Hepatocyte (in vitro differentiated cells): ENCODE measurements around the gene ZMYM4. TPM values are rescaled to one million over a fixed set of nuclear protein-coding genes. Genes with fewer than 3 reads are reported as not detected.

Source experiments
- DNase-seq: peaks from one replicate; pipeline ENCODE4 v3.0.0-alpha.2; 2016; ENCODE audit warnings: low spot score
- H2AFZ ChIP-seq: fragments of 200-600 bp; sonication (generic); 2 replicates; pipeline ENCODE4 v1.6.0; 2016; ENCODE audit warnings: antibody characterized with exemption, mild to moderate bottlenecking
- H3K27ac ChIP-seq: fragments of 200-600 bp; sonication (generic); 2 replicates; pipeline ENCODE4 v1.5.1; 2016; ENCODE audit warnings: mild to moderate bottlenecking
- H3K27me3 ChIP-seq: fragments of 200-600 bp; sonication (generic); 2 replicates; pipeline ENCODE4 v1.6.1; 2016
- H3K36me3 ChIP-seq: fragments of 200-600 bp; sonication (generic); replicated peaks from 2 replicates; pipeline ENCODE4 v1.5.1; 2016; ENCODE audit warnings: low read depth; ENCODE audit not compliant: insufficient read depth
- H3K4me1 ChIP-seq: fragments of 200-600 bp; sonication (generic); 2 replicates; pipeline ENCODE4 v1.5.1; 2016; ENCODE audit warnings: mild to moderate bottlenecking, moderate library complexity; ENCODE audit not compliant: insufficient read depth
- H3K4me2 ChIP-seq: fragments of 200-600 bp; sonication (generic); 2 replicates; pipeline ENCODE4 v1.6.0; 2016
- H3K4me3 ChIP-seq: fragments of 200-600 bp; sonication (generic); 2 replicates; pipeline ENCODE4 v1.5.1; 2016; ENCODE audit warnings: mild to moderate bottlenecking
- H3K79me2 ChIP-seq: fragments of 200-600 bp; sonication (generic); 2 replicates; pipeline ENCODE4 v1.6.0; 2017; ENCODE audit warnings: mild to moderate bottlenecking
- H3K9me2 ChIP-seq: fragments of 200-600 bp; sonication (generic); replicated peaks from 2 replicates; pipeline ENCODE4 v1.6.0; 2017; ENCODE audit warnings: mild to moderate bottlenecking; ENCODE audit not compliant: insufficient read depth
- H3K9me3 ChIP-seq: fragments of 200-600 bp; sonication (generic); 2 replicates; pipeline ENCODE4 v1.5.1; 2016; ENCODE audit warnings: low read depth, mild to moderate bottlenecking
- H4K20me1 ChIP-seq: fragments of 200-600 bp; sonication (generic); 2 replicates; pipeline ENCODE4 v1.6.0; 2016; ENCODE audit warnings: mild to moderate bottlenecking; ENCODE audit not compliant: insufficient read depth, poor library complexity, severe bottlenecking
- EZH2 ChIP-seq: fragments of 200-600 bp; sonication (generic); IDR thresholded peaks from 2 replicates; pipeline ENCODE4 v1.6.1; 2016; ENCODE audit warnings: antibody characterized with exemption, mild to moderate bottlenecking, borderline replicate concordance
- EZH2phosphoT487 ChIP-seq: fragments of 200-600 bp; sonication (generic); IDR thresholded peaks from one replicate; pipeline ENCODE4 v1.6.1; 2018; ENCODE audit warnings: antibody characterized with exemption, mild to moderate bottlenecking, low read depth, moderate library complexity; ENCODE audit not compliant: unreplicated experiment, severe bottlenecking
- WGBS: methylation state at CpG from one replicate; pipeline ENCODE4 v1.1.6; 2016; ENCODE audit warnings: low lambda C conversion rate; ENCODE audit errors: missing lambda C conversion rate; 5-methylcytosine and 5-hydroxymethylcytosine counted together
- polyA plus RNA-seq: library from polyadenylated mRNA; unstranded; fragments of >200 nt; fragmentation: Nextera tagmentation; extraction: Ambion mirVana; gene quantifications from 2 replicates; pipeline ENCODE4 v1.2.1, GENCODE V29; 2016
- total RNA-seq: library from RNA; depleted of rRNA; stranded (reverse); fragments of >200 nt; gene quantifications from 2 replicates; pipeline ENCODE4 v1.2.3, GENCODE V29; 2014
- TF ChIP-seq, protein P1 (sequence below): fragments of 200-600 bp; sonication (generic); IDR thresholded peaks from 2 replicates; pipeline ENCODE4 v1.5.1; 2016; ENCODE audit warnings: antibody characterized with exemption, mild to moderate bottlenecking; ENCODE audit not compliant: poor library complexity

ZMYM4 gene
- total and polyA plus RNA-seq, 2 experiments from 2014 or later = 17.6 to 43.4 TPM

DNA sequence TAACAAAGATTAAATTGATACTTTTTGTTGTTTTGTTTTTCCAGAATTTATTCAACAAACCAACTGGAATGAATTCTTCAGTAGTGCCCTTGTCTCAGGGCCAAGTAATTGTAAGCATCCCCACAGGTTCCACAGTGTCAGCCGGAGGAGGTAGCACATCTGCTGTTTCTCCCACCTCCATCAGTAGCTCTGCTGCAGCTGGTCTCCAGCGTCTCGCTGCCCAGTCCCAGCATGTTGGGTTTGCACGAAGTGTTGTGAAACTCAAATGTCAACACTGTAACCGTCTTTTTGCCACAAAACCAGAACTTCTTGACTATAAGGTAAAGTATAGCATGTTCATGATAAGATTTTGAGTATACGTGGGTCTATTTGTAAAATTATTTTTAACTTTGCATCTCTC lies 118.5 kb downstream of the ZMYM4 start:
- Histone ChIP-seq H4K20me1 (no peaks in the 10 kb centered on the region), H3K79me2 (no peaks in the 10 kb centered on the region), H3K4me2 (no peak overlapping the region), H3K9me2 (no peaks in the 10 kb centered on the region), H3K4me1 (no peaks in the 10 kb centered on the region), H3K4me3 (no peak overlapping the region), H2AFZ (no peak overlapping the region), H3K36me3 (no peaks in the 10 kb centered on the region), H3K27me3 (no peaks in the 10 kb centered on the region), H3K9me3 (no peaks in the 10 kb centered on the region), H3K27ac (no peak overlapping the region)
- no peak for DNase-seq
- WGBS = 85% methylated on average over 6 of the region's 6 CpGs
- TF ChIP-seq, protein P1, sequence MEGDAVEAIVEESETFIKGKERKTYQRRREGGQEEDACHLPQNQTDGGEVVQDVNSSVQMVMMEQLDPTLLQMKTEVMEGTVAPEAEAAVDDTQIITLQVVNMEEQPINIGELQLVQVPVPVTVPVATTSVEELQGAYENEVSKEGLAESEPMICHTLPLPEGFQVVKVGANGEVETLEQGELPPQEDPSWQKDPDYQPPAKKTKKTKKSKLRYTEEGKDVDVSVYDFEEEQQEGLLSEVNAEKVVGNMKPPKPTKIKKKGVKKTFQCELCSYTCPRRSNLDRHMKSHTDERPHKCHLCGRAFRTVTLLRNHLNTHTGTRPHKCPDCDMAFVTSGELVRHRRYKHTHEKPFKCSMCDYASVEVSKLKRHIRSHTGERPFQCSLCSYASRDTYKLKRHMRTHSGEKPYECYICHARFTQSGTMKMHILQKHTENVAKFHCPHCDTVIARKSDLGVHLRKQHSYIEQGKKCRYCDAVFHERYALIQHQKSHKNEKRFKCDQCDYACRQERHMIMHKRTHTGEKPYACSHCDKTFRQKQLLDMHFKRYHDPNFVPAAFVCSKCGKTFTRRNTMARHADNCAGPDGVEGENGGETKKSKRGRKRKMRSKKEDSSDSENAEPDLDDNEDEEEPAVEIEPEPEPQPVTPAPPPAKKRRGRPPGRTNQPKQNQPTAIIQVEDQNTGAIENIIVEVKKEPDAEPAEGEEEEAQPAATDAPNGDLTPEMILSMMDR = no peak
- TF ChIP-seq EZH2 (no peak), EZH2phosphoT487 (no peak)

DNA sequence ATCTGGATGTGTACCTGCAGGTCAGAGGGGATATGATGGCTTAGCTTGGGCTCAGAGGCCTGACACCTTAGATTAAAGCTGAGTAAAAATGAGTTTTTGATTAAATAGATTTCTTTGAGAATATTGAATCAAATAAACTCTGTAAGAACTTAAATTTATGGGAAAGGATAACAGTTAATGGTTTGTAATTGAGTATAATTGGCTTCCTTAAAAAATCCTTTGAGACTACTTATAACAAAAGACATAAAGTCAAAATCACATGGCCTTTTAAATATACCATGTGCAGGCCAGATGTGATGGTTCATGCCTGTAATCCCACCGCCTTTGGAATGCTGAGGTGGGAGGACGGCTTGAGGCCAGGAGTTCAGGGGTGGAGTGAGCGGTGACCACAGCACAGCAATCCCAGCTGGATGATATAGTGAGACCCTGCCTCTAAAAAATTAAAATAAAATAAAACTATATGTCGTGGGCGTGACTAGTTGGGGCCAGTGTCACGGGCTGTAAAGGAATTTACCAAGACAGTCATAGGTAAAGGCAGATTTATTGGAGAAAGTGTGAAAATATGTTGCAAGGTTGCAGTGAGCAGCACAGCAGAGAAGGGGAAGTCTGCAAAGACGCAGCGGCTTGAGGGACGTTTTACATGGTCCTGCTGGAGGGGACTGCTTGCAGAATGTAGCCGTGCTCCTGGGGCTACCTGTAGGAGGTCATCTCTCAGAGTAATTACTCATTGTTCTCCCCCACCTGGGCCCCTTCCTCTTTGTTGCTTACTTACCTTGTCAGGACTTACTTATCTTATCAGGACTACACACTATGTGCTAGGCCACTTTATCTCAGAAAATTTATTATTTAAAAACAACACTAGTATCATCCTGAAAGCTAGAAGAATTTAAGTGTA lies 122.3 kb downstream of the ZMYM4 start:
- Histone ChIP-seq H3K36me3 (no peaks in the 10 kb centered on the region), H3K27me3 (no peaks in the 10 kb centered on the region), H3K79me2 (no peaks in the 10 kb centered on the region), H4K20me1 (no peaks in the 10 kb centered on the region), H2AFZ (no peak overlapping the region), H3K4me2 (no peak overlapping the region), H3K4me1 (no peaks in the 10 kb centered on the region), H3K9me3 (no peaks in the 10 kb centered on the region), H3K4me3 (no peak overlapping the region), H3K9me2 (no peaks in the 10 kb centered on the region), H3K27ac (no peak overlapping the region)
- TF ChIP-seq EZH2 = no peak
- no peak for TF ChIP-seq EZH2phosphoT487
- TF ChIP-seq, protein P1 = no peak
- no peak for DNase-seq
- WGBS = 43% methylated on average over 10 of the region's 10 CpGs

DNA sequence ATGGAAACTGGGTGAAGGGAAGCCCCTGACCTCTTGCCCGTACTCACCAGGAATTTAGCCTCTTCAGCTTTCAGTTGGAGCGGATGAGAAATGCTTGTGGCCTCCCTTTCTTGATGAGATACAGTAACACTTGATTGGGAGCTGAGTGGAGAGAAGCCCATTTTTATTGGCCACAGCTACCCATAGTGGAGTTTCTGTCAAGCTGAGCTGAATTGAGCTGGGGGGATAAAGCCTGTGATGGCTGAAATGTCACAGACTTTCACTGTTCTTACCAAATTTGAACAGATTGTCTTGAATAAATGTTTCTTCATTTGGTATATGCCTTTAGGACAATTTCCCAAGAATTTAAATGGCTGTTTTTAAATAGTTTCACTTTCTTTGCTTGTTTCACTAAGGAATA lies 125.9 kb downstream of the ZMYM4 start:
- no peaks in the 10 kb centered on the region for H3K9me2 ChIP-seq
- no peaks in the 10 kb centered on the region for H3K79me2 ChIP-seq
- TF ChIP-seq, protein P1 = no peak
- TF ChIP-seq EZH2 = no peak
- TF ChIP-seq EZH2phosphoT487 = no peak
- peaks cover 7% of the 10 kb centered on the region for H3K36me3 ChIP-seq
- no peak overlapping the region for H3K4me2 ChIP-seq
- H2AFZ ChIP-seq = no peak overlapping the region
- 85% methylated on average over 2 of the region's 2 CpGs for WGBS
- H3K4me1 ChIP-seq = no peaks in the 10 kb centered on the region
- no peak overlapping the region for H3K27ac ChIP-seq
- no peaks in the 10 kb centered on the region for H3K9me3 ChIP-seq
- no peaks in the 10 kb centered on the region for H3K27me3 ChIP-seq
- H4K20me1 ChIP-seq = no peaks in the 10 kb centered on the region
- H3K4me3 ChIP-seq = no peak overlapping the region
- DNase-seq = no peak
